Endothelial cell (in vitro differentiated cells): ENCODE results near the gene GNAS. TPM values are rescaled to one million over a fixed set of nuclear protein-coding genes. Genes with fewer than 3 reads are reported as not detected.

Experiments
- DNase-seq: peaks from one replicate; pipeline ENCODE4 v3.0.0; 2021; ENCODE audit warnings: low spot score
- H3K27ac Mint-ChIP-seq: one replicate; pipeline ENCODE4 v1.8.0; 2021; ENCODE audit warnings: mixed read lengths, inconsistent platforms; ENCODE audit not compliant: unreplicated experiment
- H3K27me3 Mint-ChIP-seq: one replicate; pipeline ENCODE4 v1.8.0; 2021; ENCODE audit warnings: mild to moderate bottlenecking, moderate library complexity, mixed read lengths, inconsistent platforms; ENCODE audit not compliant: unreplicated experiment
- H3K36me3 Mint-ChIP-seq: one replicate; pipeline ENCODE4 v1.8.0; 2021; ENCODE audit warnings: mild to moderate bottlenecking, low read depth, mixed read lengths, inconsistent platforms; ENCODE audit not compliant: unreplicated experiment
- H3K4me1 Mint-ChIP-seq: one replicate; pipeline ENCODE4 v1.8.0; 2021; ENCODE audit warnings: mild to moderate bottlenecking, mixed read lengths, inconsistent platforms; ENCODE audit not compliant: unreplicated experiment
- H3K4me3 Mint-ChIP-seq: one replicate; pipeline ENCODE4 v1.8.0; 2021; ENCODE audit warnings: mild to moderate bottlenecking, mixed read lengths, inconsistent platforms; ENCODE audit not compliant: unreplicated experiment
- H3K9me3 Mint-ChIP-seq: one replicate; pipeline ENCODE4 v1.8.0; 2021; ENCODE audit warnings: mixed read lengths, inconsistent platforms; ENCODE audit not compliant: unreplicated experiment
- total RNA-seq: library from RNA; stranded (reverse); fragmentation: NEBNext Ultra II Directional; extraction: Animal tissue kit (Norgen Biotek cat#: 25700); gene quantifications from one replicate; pipeline ENCODE4 v1.2.1, GENCODE V29; 2021; ENCODE audit not compliant: unreplicated experiment
- TF ChIP-seq, protein P1 (sequence below): fragments of 200-600 bp; sonication (generic); IDR thresholded peaks from one replicate; pipeline ENCODE4 v1.5.0; 2021; ENCODE audit warnings: antibody characterized with exemption; ENCODE audit not compliant: unreplicated experiment

GNAS gene
- total RNA-seq, 1 donor from 2014 or later, result 1,989 TPM

DNA sequence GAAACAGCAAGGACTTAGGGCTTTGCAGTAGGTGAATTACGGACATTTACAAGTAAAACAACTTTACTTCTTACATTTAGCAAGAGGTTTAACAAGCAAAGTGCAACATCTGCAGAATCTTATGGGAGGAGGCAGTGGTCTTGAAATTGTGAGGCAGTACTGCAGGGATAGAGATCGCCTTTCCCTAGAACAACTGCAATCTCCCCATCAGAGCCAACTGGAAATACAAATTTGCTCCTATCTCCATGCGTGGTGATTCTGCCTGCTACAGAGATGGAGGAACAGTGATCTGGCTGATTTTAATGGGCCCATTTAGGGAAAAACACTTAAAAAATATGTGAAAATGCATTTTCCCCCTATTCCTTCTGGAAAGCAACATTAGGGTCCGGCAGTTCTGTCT lies 25.9 kb downstream of the GNAS start:
- Mint-ChIP-seq H3K27me3 (peaks cover 3% of the 10 kb centered on the region), H3K4me1 (peaks cover 40% of the 10 kb centered on the region)

DNA sequence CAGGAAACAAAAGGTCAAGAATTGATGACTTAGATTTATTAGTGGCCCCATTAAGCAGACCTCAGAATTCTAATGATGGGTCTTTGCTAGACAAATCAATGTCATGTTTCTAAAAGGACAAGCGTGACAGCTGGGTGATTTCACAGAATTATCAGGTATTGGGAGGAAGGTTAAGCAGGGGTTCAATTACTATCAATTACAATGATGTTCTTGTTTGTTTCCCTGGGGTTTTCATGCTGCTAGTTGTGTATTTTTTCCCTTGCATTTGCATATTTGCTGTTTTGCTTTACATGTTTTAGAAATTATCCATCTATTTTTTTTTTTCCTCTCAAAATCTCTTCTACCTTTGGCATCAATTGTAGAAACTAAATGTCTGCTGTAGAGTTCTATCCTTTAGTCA lies 27.9 kb downstream of the GNAS start:
- H3K36me3 Mint-ChIP-seq, result no peaks in the 10 kb centered on the region
- H3K4me1 Mint-ChIP-seq, result peaks cover 32% of the 10 kb centered on the region
- no peak overlapping the region for H3K27ac Mint-ChIP-seq
- H3K27me3 Mint-ChIP-seq, result no peaks in the 10 kb centered on the region
- no peaks in the 10 kb centered on the region for H3K9me3 Mint-ChIP-seq
- TF ChIP-seq, protein P1, sequence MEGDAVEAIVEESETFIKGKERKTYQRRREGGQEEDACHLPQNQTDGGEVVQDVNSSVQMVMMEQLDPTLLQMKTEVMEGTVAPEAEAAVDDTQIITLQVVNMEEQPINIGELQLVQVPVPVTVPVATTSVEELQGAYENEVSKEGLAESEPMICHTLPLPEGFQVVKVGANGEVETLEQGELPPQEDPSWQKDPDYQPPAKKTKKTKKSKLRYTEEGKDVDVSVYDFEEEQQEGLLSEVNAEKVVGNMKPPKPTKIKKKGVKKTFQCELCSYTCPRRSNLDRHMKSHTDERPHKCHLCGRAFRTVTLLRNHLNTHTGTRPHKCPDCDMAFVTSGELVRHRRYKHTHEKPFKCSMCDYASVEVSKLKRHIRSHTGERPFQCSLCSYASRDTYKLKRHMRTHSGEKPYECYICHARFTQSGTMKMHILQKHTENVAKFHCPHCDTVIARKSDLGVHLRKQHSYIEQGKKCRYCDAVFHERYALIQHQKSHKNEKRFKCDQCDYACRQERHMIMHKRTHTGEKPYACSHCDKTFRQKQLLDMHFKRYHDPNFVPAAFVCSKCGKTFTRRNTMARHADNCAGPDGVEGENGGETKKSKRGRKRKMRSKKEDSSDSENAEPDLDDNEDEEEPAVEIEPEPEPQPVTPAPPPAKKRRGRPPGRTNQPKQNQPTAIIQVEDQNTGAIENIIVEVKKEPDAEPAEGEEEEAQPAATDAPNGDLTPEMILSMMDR, result no peak
- DNase-seq, result no peak
- no peak overlapping the region for H3K4me3 Mint-ChIP-seq

More for the DNA sequence above, 25.9 kb downstream of the GNAS start:
- no peaks in the 10 kb centered on the region for H3K9me3 Mint-ChIP-seq
- DNase-seq, result no peak
- H3K36me3 Mint-ChIP-seq, result no peaks in the 10 kb centered on the region
- TF ChIP-seq, protein P1, result no peak
- H3K4me3 Mint-ChIP-seq, result no peak overlapping the region
- no peak overlapping the region for H3K27ac Mint-ChIP-seq

DNA sequence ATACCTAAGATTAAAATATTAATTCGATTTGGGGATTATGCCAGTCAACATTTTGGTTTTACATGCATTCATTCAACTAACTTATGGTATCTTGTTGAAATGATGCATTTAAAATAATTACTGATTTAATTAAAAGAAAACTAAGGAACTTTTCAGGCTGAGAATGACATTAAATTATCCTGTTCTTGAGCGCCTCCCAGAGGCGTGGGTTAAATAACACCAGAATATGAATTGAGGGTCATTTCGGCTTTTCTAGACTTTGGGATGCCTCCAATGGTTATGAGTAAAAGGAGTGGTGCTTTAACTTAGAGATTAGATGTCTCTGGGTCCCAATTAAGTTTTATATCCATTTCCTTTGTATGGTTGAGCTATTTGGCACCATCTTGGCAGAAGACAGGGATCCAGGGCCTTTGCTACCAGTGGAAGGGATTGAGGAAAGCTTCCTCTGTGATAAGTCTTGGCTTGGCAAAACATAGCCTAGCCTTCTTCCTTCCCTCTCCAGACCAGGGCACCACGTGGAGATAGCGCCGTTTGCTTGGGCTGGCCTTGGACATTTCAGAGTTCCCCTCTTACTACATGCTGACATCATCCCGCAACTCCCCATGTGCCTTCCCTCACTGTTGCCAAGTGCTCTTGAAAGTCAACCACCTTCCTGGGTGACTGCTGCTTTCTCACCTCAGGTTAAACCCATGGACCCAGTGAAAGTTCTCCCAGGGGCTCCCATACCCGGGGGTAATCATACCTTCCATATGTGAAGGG lies 28.7 kb downstream of the GNAS start:
- peaks cover 30% of the 10 kb centered on the region for H3K4me1 Mint-ChIP-seq
- TF ChIP-seq, protein P1, result peak; percentile 53
- H3K4me3 Mint-ChIP-seq, result no peak overlapping the region
- H3K27ac Mint-ChIP-seq, result no peak overlapping the region
- DNase-seq, result no peak
- H3K36me3 Mint-ChIP-seq, result peaks cover 3% of the 10 kb centered on the region
- H3K9me3 Mint-ChIP-seq, result no peaks in the 10 kb centered on the region
- no peaks in the 10 kb centered on the region for H3K27me3 Mint-ChIP-seq

GRCh38 chr20:58882704-58883089 lies 30.2 kb downstream of the GNAS start:
- Mint-ChIP-seq H3K27ac (no peak overlapping the region), H3K4me3 (no peak overlapping the region), H3K4me1 (peaks cover 26% of the 10 kb centered on the region), H3K27me3 (no peaks in the 10 kb centered on the region), H3K36me3 (peaks cover 3% of the 10 kb centered on the region), H3K9me3 (no peaks in the 10 kb centered on the region)
- DNase-seq, result no peak
- TF ChIP-seq, protein P1, result no peak

- no peaks in the 10 kb centered on the region for H3K27me3 Mint-ChIP-seq
- peaks cover 5% of the 10 kb centered on the region for H3K36me3 Mint-ChIP-seq
- no peak for DNase-seq
- H3K9me3 Mint-ChIP-seq, result no peaks in the 10 kb centered on the region
- H3K4me3 Mint-ChIP-seq, result no peak overlapping the region
- TF ChIP-seq, protein P1, result no peak
- no peak overlapping the region for H3K27ac Mint-ChIP-seq
- H3K4me1 Mint-ChIP-seq, result peaks cover 25% of the 10 kb centered on the region
These were observed 30.8 kb downstream of the GNAS start for GRCh38 chr20:58883241-58883691.
